Measurements from ENCODE around the gene KMO.

- TF ChIP-seq, protein P1, sequence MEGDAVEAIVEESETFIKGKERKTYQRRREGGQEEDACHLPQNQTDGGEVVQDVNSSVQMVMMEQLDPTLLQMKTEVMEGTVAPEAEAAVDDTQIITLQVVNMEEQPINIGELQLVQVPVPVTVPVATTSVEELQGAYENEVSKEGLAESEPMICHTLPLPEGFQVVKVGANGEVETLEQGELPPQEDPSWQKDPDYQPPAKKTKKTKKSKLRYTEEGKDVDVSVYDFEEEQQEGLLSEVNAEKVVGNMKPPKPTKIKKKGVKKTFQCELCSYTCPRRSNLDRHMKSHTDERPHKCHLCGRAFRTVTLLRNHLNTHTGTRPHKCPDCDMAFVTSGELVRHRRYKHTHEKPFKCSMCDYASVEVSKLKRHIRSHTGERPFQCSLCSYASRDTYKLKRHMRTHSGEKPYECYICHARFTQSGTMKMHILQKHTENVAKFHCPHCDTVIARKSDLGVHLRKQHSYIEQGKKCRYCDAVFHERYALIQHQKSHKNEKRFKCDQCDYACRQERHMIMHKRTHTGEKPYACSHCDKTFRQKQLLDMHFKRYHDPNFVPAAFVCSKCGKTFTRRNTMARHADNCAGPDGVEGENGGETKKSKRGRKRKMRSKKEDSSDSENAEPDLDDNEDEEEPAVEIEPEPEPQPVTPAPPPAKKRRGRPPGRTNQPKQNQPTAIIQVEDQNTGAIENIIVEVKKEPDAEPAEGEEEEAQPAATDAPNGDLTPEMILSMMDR (IDR thresholded peaks at IDR 0.05; ENCODE audit: extremely low read depth in 1 of 2, insufficient read depth in 1 of 2, low read depth in 1 of 2, low read length in 2 of 2) = no peak
- no peak for TF ChIP-seq POLR2AphosphoS5 (IDR thresholded peaks at IDR 0.05; ENCODE audit: insufficient read depth, low read depth, low read length)
- TF ChIP-seq POLR2A (IDR thresholded peaks at IDR 0.05; ENCODE audit: low read depth, low read length) = no peak
- TF ChIP-seq GATA2 (IDR thresholded peaks at IDR 0.05; ENCODE audit: insufficient read depth, insufficient read length, low read depth, low read length) = no peak
- no peak for TF ChIP-seq EZH2 (IDR thresholded peaks at IDR 0.05; ENCODE audit: borderline replicate concordance, low read depth, low read length, severe bottlenecking)
- no peak for TF ChIP-seq MAX (IDR thresholded peaks at IDR 0.05; ENCODE audit: insufficient read depth, insufficient read length)
These were observed 47.0 kb upstream of the KMO start for GRCh38 chr1:241485145-241485544.

Measured in endothelial cell of umbilical vein (primary cell).